Thoracic aorta (tissue), 2 donors: ENCODE results near the gene AADACL4. TPM values are rescaled to one million over a fixed set of nuclear protein-coding genes. Genes with fewer than 3 reads are reported as not detected.
A peak's percentile ranks its signal among the peaks of the same experiment; 100 is the strongest.

ENCODE experiments used
- ATAC-seq: fragments of 150-250 bp; one replicate; pipeline ENCODE4 v1.8.0; 2017; ENCODE audit warnings: low read depth; ENCODE audit not compliant: insufficient number of reproducible peaks, low FRiP score
- DNase-seq: peaks from one replicate; pipeline ENCODE4 v3.0.0-alpha.2; 2020; ENCODE audit warnings: low spot score
- H3K27ac ChIP-seq, 2 donors: fragments of 200-600 bp; sonication (generic); 1 replicate in 1 of 2; 2 replicates in 1 of 2; pipeline ENCODE4 v1.5.1; 2016; ENCODE audit warnings: mild to moderate bottlenecking in 2 of 2, moderate library complexity in 2 of 2
- H3K27me3 ChIP-seq: fragments of 200-600 bp; sonication (generic); replicated peaks from 2 replicates; pipeline ENCODE4 v1.6.0; 2016; ENCODE audit warnings: mild to moderate bottlenecking; ENCODE audit not compliant: insufficient read depth
- H3K36me3 ChIP-seq: fragments of 200-600 bp; sonication (generic); one replicate; pipeline ENCODE4 v1.5.1; 2016
- H3K4me1 ChIP-seq, 2 donors: fragments of 200-600 bp; sonication (generic); 1 replicate in 1 of 2; 2 replicates in 1 of 2; pipeline versions ENCODE4 v1.5.1 to v1.6.0; 2016; ENCODE audit warnings: low read depth in 2 of 2, mild to moderate bottlenecking in 1 of 2; ENCODE audit not compliant: control insufficient read depth in 1 of 2
- H3K4me3 ChIP-seq: fragments of 200-600 bp; sonication (generic); 2 replicates; pipeline ENCODE4 v1.5.1; 2016; ENCODE audit warnings: mild to moderate bottlenecking
- H3K9me3 ChIP-seq: fragments of 200-600 bp; sonication (generic); 2 replicates; pipeline ENCODE4 v1.5.1; 2016
- total RNA-seq, 2 donors: library from RNA; depleted of rRNA; stranded (reverse); fragments of >200 nt; gene quantifications; one replicate each; pipeline versions ENCODE4 v1.1.0 to v1.2.3, GENCODE V29; 2016
- TF ChIP-seq, protein P1 (sequence below): fragments of 200-600 bp; sonication (generic); IDR thresholded peaks from one replicate; pipeline ENCODE4 v1.5.1; 2019; ENCODE audit warnings: antibody characterized with exemption

Gene AADACL4
- total RNA-seq, 2 donors from 2014 or later, result not detected

DNA sequence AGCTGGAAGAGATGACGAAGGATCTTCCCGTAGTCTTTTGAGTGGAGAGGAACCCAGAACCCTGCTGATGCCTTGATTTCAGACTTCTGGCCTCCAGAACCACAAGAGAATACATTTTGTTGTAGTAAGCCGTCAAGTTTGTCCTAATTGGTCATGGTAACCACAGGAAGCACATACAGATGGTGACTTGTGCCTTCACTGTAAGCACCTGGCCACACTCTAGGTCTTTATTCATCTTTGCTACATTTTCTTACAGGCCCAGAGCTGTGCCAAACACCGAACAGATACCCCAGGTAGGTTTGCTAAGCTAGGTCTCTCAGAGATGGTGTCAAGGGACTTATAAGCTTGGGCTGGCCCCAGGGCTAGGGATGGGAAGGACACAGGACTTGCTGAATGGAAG is 30.7 kb upstream of the AADACL4 start:
- Histone ChIP-seq H3K27me3 (no peaks in the 10 kb centered on the region), H3K4me1 (peaks cover 14 to 67% of the 10 kb centered on the region in 2 donors), H3K9me3 (no peaks in the 10 kb centered on the region), H3K27ac (peak overlapping the region; percentile 21 to 92), H3K4me3 (no peak overlapping the region), H3K36me3 (peaks cover 26% of the 10 kb centered on the region)
- TF ChIP-seq, protein P1, sequence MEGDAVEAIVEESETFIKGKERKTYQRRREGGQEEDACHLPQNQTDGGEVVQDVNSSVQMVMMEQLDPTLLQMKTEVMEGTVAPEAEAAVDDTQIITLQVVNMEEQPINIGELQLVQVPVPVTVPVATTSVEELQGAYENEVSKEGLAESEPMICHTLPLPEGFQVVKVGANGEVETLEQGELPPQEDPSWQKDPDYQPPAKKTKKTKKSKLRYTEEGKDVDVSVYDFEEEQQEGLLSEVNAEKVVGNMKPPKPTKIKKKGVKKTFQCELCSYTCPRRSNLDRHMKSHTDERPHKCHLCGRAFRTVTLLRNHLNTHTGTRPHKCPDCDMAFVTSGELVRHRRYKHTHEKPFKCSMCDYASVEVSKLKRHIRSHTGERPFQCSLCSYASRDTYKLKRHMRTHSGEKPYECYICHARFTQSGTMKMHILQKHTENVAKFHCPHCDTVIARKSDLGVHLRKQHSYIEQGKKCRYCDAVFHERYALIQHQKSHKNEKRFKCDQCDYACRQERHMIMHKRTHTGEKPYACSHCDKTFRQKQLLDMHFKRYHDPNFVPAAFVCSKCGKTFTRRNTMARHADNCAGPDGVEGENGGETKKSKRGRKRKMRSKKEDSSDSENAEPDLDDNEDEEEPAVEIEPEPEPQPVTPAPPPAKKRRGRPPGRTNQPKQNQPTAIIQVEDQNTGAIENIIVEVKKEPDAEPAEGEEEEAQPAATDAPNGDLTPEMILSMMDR, result no peak
- DNase-seq (no peak), ATAC-seq (no peak)

DNA sequence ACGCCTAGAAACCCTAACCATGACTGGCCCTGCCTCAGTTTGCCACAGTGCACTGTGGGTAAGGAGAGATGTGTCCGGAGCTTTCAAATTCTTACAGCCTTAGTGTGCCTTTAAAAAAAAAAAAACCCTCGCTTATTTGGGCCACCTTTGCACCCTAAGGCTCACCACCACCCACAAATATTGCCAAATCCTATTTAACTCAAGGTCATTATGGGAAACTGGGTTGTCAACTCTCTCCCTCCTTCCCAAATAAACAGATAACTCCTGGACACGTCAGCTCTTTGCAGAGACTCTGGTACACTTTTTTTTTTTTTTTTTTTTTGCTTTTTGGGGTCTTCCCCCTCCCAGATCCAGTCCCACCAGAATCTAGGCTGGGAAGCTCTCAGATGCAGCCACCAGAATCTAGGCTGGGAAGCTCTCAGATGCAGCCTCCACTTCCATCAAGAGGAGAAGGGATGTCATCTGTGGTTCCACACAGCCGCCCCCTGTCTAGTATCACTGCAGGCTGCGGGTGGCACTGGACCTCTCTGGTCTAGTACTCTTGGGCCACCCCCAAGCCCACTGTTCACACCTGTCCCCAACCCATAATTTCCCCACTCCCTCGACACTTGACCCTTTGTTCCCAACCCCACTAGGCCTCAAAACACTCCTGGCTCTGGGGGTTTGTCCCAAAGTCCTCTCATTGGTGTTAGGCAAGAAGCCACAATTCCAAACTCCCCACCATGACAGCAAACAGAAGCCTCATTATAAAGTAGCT is 29.3 kb upstream of the AADACL4 start:
- H3K36me3 ChIP-seq, result peaks cover 26% of the 10 kb centered on the region
- H3K4me1 ChIP-seq, result peaks cover 11 to 57% of the 10 kb centered on the region in 2 donors
- no peaks in the 10 kb centered on the region for H3K9me3 ChIP-seq
- H3K27ac ChIP-seq, result peak overlapping the region; percentile 92 to 98
- DNase-seq (no peak), ATAC-seq (no peak)
- H3K27me3 ChIP-seq, result no peaks in the 10 kb centered on the region
- H3K4me3 ChIP-seq, result peak overlapping the region; percentile 90
- TF ChIP-seq, protein P1, result no peak

DNA sequence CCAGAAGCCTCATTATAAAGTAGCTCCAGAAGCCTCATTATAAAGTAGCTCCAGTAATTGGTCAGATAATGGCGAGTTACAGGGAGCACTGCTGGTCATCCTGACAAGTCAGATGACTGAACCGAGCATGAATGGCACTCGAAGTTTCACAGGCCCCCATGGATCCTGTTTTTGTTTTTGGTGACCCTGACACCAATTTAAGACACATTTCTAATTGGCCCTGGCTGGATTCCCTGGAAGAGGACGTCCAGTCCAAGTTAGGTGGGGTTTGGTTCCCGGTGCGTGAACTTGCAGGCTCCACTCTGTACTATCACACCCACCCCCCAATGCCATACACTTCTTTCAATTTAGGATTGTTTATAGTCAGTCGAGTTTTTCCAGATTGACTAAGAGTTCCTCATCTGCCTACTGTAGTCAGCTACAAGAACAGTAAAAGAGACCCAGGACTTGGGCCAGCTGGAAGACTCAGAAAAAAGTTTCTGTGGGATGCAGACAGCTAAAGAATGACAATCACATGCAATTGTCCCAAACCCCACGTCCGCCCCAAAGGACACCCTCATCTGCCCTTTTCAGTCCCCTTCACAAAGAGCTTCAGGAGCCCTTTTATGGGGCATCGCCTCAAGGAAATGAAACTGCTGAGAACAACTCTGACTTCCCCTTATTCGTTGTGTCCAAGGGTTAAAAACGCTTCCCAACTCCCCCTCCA is 28.6 kb upstream of the AADACL4 start:
- ATAC-seq (no peak), DNase-seq (no peak)
- H3K4me3 ChIP-seq, result peak overlapping the region; percentile 90
- peaks cover 26% of the 10 kb centered on the region for H3K36me3 ChIP-seq
- peak overlapping the region; percentile 92 to 98 for H3K27ac ChIP-seq
- peaks cover 15 to 54% of the 10 kb centered on the region in 2 donors for H3K4me1 ChIP-seq
- no peaks in the 10 kb centered on the region for H3K27me3 ChIP-seq
- H3K9me3 ChIP-seq, result no peaks in the 10 kb centered on the region
- TF ChIP-seq, protein P1, result no peak

DNA sequence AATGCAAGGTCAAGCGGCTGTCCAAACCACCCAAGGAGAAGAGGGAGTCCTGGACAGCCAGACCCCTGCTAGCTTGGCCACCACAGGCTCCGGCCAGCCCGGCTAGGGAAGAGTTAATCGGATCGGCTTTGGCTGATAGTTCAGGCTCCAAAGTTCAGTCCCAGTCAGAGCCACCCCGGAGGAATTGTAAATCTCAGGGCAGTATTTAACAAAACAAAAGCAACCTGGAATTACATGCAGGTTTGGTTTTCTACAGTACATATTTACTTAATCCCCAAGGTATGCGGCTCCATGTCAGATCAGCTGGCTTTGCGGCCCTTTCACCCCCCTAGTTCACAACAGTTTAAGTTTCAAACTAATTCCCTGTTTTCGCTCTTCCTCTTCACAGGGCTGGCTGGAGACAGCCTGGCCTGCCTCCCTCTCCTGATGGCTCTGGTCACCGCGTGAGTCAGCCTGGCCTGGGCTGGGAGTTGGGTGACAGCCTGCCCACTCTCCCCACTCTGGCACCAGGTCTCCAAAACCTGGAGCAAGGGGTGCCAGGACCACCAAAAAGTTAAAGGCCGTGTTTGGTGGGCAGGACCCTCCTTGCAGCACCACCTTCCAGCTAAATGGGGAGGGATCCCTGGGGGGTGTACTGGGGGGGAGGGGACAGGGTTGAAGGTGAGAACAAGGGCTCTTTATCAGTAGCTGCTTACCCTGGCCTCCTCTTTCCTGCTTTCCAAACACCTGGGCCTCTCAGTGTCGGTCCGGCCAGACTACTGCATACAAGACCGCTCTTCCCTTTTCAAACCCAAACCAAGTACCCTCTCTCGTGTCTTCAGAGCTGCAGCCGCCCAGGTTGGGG is 27.8 kb upstream of the AADACL4 start:
- Histone ChIP-seq H3K27me3 (no peaks in the 10 kb centered on the region), H3K4me1 (peaks cover 15 to 54% of the 10 kb centered on the region in 2 donors), H3K4me3 (peak overlapping the region; percentile 90), H3K36me3 (peaks cover 19% of the 10 kb centered on the region), H3K9me3 (no peaks in the 10 kb centered on the region), H3K27ac (peak overlapping the region; percentile 92 to 98)
- DNase-seq (peak; percentile 61), ATAC-seq (peak; percentile 19)
- TF ChIP-seq, protein P1, result no peak
